GM18505 (cell line): ENCODE results near the gene PATL1.

ENCODE experiments used
- ATAC-seq: cut with Tn5 transposase; IDR thresholded peaks from one replicate; pipeline ENCODE4 v1.9.1; 2021; ENCODE audit not compliant: unreplicated experiment
- POLR2A ChIP-seq: IDR thresholded peaks from 4 replicates; pipeline ENCODE4 v1.6.1; 2011; ENCODE audit warnings: borderline replicate concordance; ENCODE audit not compliant: insufficient read depth, insufficient read length; ENCODE audit errors: extremely low read depth

The PATL1 gene

GRCh38 chr11:59680287-59681154 is 11.7 kb upstream of the PATL1 start:
- no peak for TF ChIP-seq POLR2A
- peak; percentile 88 for ATAC-seq

- no peak for ATAC-seq
- TF ChIP-seq POLR2A, result no peak
Observed at GRCh38 chr11:59679347-59679746, 10.5 kb upstream of the PATL1 start.

GRCh38 chr11:59678813-59679165 is 10.0 kb upstream of the PATL1 start:
- no peak for ATAC-seq
- no peak for TF ChIP-seq POLR2A

- TF ChIP-seq POLR2A, result no peak
- ATAC-seq, result no peak
Observed at GRCh38 chr11:59678118-59678812, 9.4 kb upstream of the PATL1 start.

- no peak for TF ChIP-seq POLR2A
- ATAC-seq, result no peak
Observed at GRCh38 chr11:59676205-59676604, 7.4 kb upstream of the PATL1 start.

- no peak for ATAC-seq
- TF ChIP-seq POLR2A, result no peak
Observed at GRCh38 chr11:59674291-59674690, 5.5 kb upstream of the PATL1 start.

GRCh38 chr11:59673291-59673690 is 4.5 kb upstream of the PATL1 start:
- ATAC-seq, result no peak
- TF ChIP-seq POLR2A, result no peak

GRCh38 chr11:59671471-59671870 is 2.6 kb upstream of the PATL1 start:
- ATAC-seq, result no peak
- no peak for TF ChIP-seq POLR2A

- ATAC-seq, result no peak
- no peak for TF ChIP-seq POLR2A
Observed at GRCh38 chr11:59669611-59670009, 773 bp upstream of the PATL1 start.

GRCh38 chr11:59668188-59668949 is 468 bp downstream of the PATL1 start:
- TF ChIP-seq POLR2A, result no peak
- peak; percentile 29 for ATAC-seq

- ATAC-seq, result no peak
- no peak for TF ChIP-seq POLR2A
Observed at GRCh38 chr11:59667812-59668187, 1.0 kb downstream of the PATL1 start.

GRCh38 chr11:59666969-59667368 is 1.9 kb downstream of the PATL1 start:
- ATAC-seq, result no peak
- TF ChIP-seq POLR2A, result no peak

GRCh38 chr11:59660621-59661020 is 8.2 kb downstream of the PATL1 start:
- no peak for ATAC-seq
- TF ChIP-seq POLR2A, result no peak
